Measurements from ENCODE around the gene MMP12. TPM values are rescaled to one million over a fixed set of nuclear protein-coding genes. Genes with fewer than 3 reads are reported as not detected.
"Not testable (repeated sequence)": the region's sequence is repeated elsewhere in the genome, so short reads cannot be mapped to it uniquely, and the experiment has no call there.

MMP12 gene
- total and polyA plus RNA-seq, 4 experiments from 2014 or later = not detected

- POLR2A ChIA-PET (ENCODE audit: partially characterized antibody) = no interaction called here
- peaks cover 3 to 4% of the 10 kb centered on the region in 2 donors for H3K27me3 Mint-ChIP-seq
- CTCF ChIA-PET (ENCODE audit: partially characterized antibody) = interaction anchor here (1.2 to 1.6 kb wide), 2 partner anchors 8 to 10 kb away, joined by 3 to 4 read pairs; no protein-coding TSS in a partner anchor
Observed at GRCh38 chr11:102911758-102912481, 37.1 kb upstream of the MMP12 start.

GRCh38 chr11:102905848-102906247 lies 31.1 kb upstream of the MMP12 start:
- H3K9me3 ChIP-seq (ENCODE audit: control insufficient read depth in 1 of 2, low read length in 2 of 2); H3K4me3 Mint-ChIP-seq; H3K27ac Mint-ChIP-seq; H3K4me1 Mint-ChIP-seq; H3K36me3 ChIP-seq (ENCODE audit: insufficient read depth, low read length); H3K27me3 ChIP-seq (ENCODE audit: insufficient read depth, low read length); POLR2A ChIA-PET (ENCODE audit: partially characterized antibody); H3K27me3 Mint-ChIP-seq; H3K4me3 ChIP-seq (ENCODE audit: low read length in 2 of 2); CTCF ChIA-PET (ENCODE audit: partially characterized antibody); H3K36me3 Mint-ChIP-seq; DNase-seq; H3K9me3 Mint-ChIP-seq; intact Hi-C loops (cut with micrococcal nuclease); H3K27ac ChIP-seq (ENCODE audit: low read depth, low read length); H3K4me1 ChIP-seq (ENCODE audit: insufficient read depth, low read length): not testable (repeated sequence)

More at GRCh38 chr11:102911758-102912481, 37.1 kb upstream of the MMP12 start:
- H3K36me3 Mint-ChIP-seq = no peaks in the 10 kb centered on the region
- no peak overlapping the region for H3K4me3 Mint-ChIP-seq
- Histone ChIP-seq H3K27ac (ENCODE audit: low read depth, low read length) (no peak overlapping the region), H3K27me3 (ENCODE audit: insufficient read depth, low read length) (no peaks in the 10 kb centered on the region), H3K4me1 (ENCODE audit: insufficient read depth, low read length) (no peaks in the 10 kb centered on the region), H3K36me3 (ENCODE audit: insufficient read depth, low read length) (no peaks in the 10 kb centered on the region), H3K4me3 (ENCODE audit: low read length in 2 of 2) (no peak overlapping the region), H3K9me3 (ENCODE audit: control insufficient read depth in 1 of 2, low read length in 2 of 2) (no peaks in the 10 kb centered on the region)
- no peaks in the 10 kb centered on the region for H3K4me1 Mint-ChIP-seq
- DNase-seq = no peak
- H3K27ac Mint-ChIP-seq = no peak overlapping the region
- peaks cover 0 to 2% (median 0%) of the 10 kb centered on the region in 8 donors for H3K9me3 Mint-ChIP-seq
- intact Hi-C loops (cut with micrococcal nuclease) = no loop called here

- H3K4me1 Mint-ChIP-seq; DNase-seq; H3K27ac ChIP-seq (ENCODE audit: low read depth, low read length); intact Hi-C loops (cut with micrococcal nuclease); H3K9me3 ChIP-seq (ENCODE audit: control insufficient read depth in 1 of 2, low read length in 2 of 2); H3K27me3 Mint-ChIP-seq; H3K36me3 Mint-ChIP-seq; H3K4me3 ChIP-seq (ENCODE audit: low read length in 2 of 2); POLR2A ChIA-PET (ENCODE audit: partially characterized antibody); H3K4me3 Mint-ChIP-seq; H3K4me1 ChIP-seq (ENCODE audit: insufficient read depth, low read length); H3K27ac Mint-ChIP-seq; CTCF ChIA-PET (ENCODE audit: partially characterized antibody); H3K9me3 Mint-ChIP-seq; H3K27me3 ChIP-seq (ENCODE audit: insufficient read depth, low read length); H3K36me3 ChIP-seq (ENCODE audit: insufficient read depth, low read length): not testable (repeated sequence)
Observed at GRCh38 chr11:102903895-102904294, 29.1 kb upstream of the MMP12 start.

GRCh38 chr11:102900346-102900745 lies 25.6 kb upstream of the MMP12 start:
- H3K27ac Mint-ChIP-seq = no peak overlapping the region
- Histone ChIP-seq H3K4me1 (ENCODE audit: insufficient read depth, low read length) (no peaks in the 10 kb centered on the region), H3K27ac (ENCODE audit: low read depth, low read length) (no peak overlapping the region), H3K36me3 (ENCODE audit: insufficient read depth, low read length) (no peaks in the 10 kb centered on the region), H3K27me3 (ENCODE audit: insufficient read depth, low read length) (no peaks in the 10 kb centered on the region), H3K9me3 (ENCODE audit: control insufficient read depth in 1 of 2, low read length in 2 of 2) (no peaks in the 10 kb centered on the region), H3K4me3 (ENCODE audit: low read length in 2 of 2) (no peak overlapping the region)
- no peak overlapping the region for H3K4me3 Mint-ChIP-seq
- peaks cover 0 to 12% (median 3%) of the 10 kb centered on the region in 8 donors for H3K9me3 Mint-ChIP-seq
- intact Hi-C loops (cut with micrococcal nuclease) = no loop called here
- no peaks in the 10 kb centered on the region for H3K4me1 Mint-ChIP-seq
- POLR2A ChIA-PET (ENCODE audit: partially characterized antibody) = no interaction called here
- H3K27me3 Mint-ChIP-seq = peaks cover 6 to 7% of the 10 kb centered on the region in 2 donors
- no peaks in the 10 kb centered on the region for H3K36me3 Mint-ChIP-seq
- DNase-seq = no peak
- CTCF ChIA-PET (ENCODE audit: partially characterized antibody) = no interaction called here

GRCh38 chr11:102891736-102892135 lies 17.0 kb upstream of the MMP12 start:
- H3K27ac ChIP-seq (ENCODE audit: low read depth, low read length) = no peak overlapping the region
- no peaks in the 10 kb centered on the region for H3K36me3 ChIP-seq (ENCODE audit: insufficient read depth, low read length)
- no peaks in the 10 kb centered on the region for H3K4me1 Mint-ChIP-seq
- H3K4me1 ChIP-seq (ENCODE audit: insufficient read depth, low read length) = no peaks in the 10 kb centered on the region
- peaks cover 0 to 20% (median 10%) of the 10 kb centered on the region in 8 donors for H3K9me3 Mint-ChIP-seq
- POLR2A ChIA-PET (ENCODE audit: partially characterized antibody) = no interaction called here
- no peak overlapping the region for H3K4me3 ChIP-seq (ENCODE audit: low read length in 2 of 2)
- no peaks in the 10 kb centered on the region for H3K36me3 Mint-ChIP-seq
- no peak overlapping the region for H3K27ac Mint-ChIP-seq
- peaks cover 5 to 7% of the 10 kb centered on the region in 2 donors for H3K27me3 Mint-ChIP-seq
- no peak for DNase-seq
- H3K27me3 ChIP-seq (ENCODE audit: insufficient read depth, low read length) = no peaks in the 10 kb centered on the region
- intact Hi-C loops (cut with micrococcal nuclease) = no loop called here
- CTCF ChIA-PET (ENCODE audit: partially characterized antibody) = no interaction called here
- no peak overlapping the region for H3K4me3 Mint-ChIP-seq
- no peaks in the 10 kb centered on the region for H3K9me3 ChIP-seq (ENCODE audit: control insufficient read depth in 1 of 2, low read length in 2 of 2)

GRCh38 chr11:102886999-102887398 lies 12.2 kb upstream of the MMP12 start:
- ChIA-PET CTCF (ENCODE audit: partially characterized antibody) (no interaction called here), POLR2A (ENCODE audit: partially characterized antibody) (no interaction called here)
- Mint-ChIP-seq H3K9me3 (peaks cover 0 to 2% (median 0%) of the 10 kb centered on the region in 8 donors), H3K27ac (no peak overlapping the region), H3K4me1 (no peaks in the 10 kb centered on the region), H3K27me3 (peaks cover 0 to 4% of the 10 kb centered on the region in 2 donors), H3K4me3 (no peak overlapping the region), H3K36me3 (no peaks in the 10 kb centered on the region)
- Histone ChIP-seq H3K4me3 (ENCODE audit: low read length in 2 of 2) (no peak overlapping the region), H3K27ac (ENCODE audit: low read depth, low read length) (no peak overlapping the region), H3K36me3 (ENCODE audit: insufficient read depth, low read length) (no peaks in the 10 kb centered on the region), H3K4me1 (ENCODE audit: insufficient read depth, low read length) (no peaks in the 10 kb centered on the region), H3K9me3 (ENCODE audit: control insufficient read depth in 1 of 2, low read length in 2 of 2) (no peaks in the 10 kb centered on the region), H3K27me3 (ENCODE audit: insufficient read depth, low read length) (no peaks in the 10 kb centered on the region)
- no peak for DNase-seq
- intact Hi-C loops (cut with micrococcal nuclease) = no loop called here

GRCh38 chr11:102883141-102883540 lies 8.4 kb upstream of the MMP12 start:
- Mint-ChIP-seq H3K36me3 (no peaks in the 10 kb centered on the region), H3K9me3 (no peaks in the 10 kb centered on the region), H3K27ac (no peak overlapping the region), H3K27me3 (peaks cover 0 to 3% of the 10 kb centered on the region in 2 donors), H3K4me3 (no peak overlapping the region), H3K4me1 (no peaks in the 10 kb centered on the region)
- H3K9me3 ChIP-seq (ENCODE audit: control insufficient read depth in 1 of 2, low read length in 2 of 2) = no peaks in the 10 kb centered on the region
- H3K36me3 ChIP-seq (ENCODE audit: insufficient read depth, low read length) = no peaks in the 10 kb centered on the region
- no peaks in the 10 kb centered on the region for H3K27me3 ChIP-seq (ENCODE audit: insufficient read depth, low read length)
- H3K4me3 ChIP-seq (ENCODE audit: low read length in 2 of 2) = no peak overlapping the region
- intact Hi-C loops (cut with micrococcal nuclease) = no loop called here
- H3K27ac ChIP-seq (ENCODE audit: low read depth, low read length) = no peak overlapping the region
- H3K4me1 ChIP-seq (ENCODE audit: insufficient read depth, low read length) = no peaks in the 10 kb centered on the region
- CTCF ChIA-PET (ENCODE audit: partially characterized antibody) = no interaction called here
- DNase-seq = no peak
- POLR2A ChIA-PET (ENCODE audit: partially characterized antibody) = no interaction called here
